Activated naive CD4-positive, alpha-beta T cell treated with anti-CD3 and anti-CD28 coated beads for 36 hours (primary cell): ENCODE data around the gene RRBP1. TPM values are rescaled to one million over a fixed set of nuclear protein-coding genes. Genes with fewer than 3 reads are reported as not detected.

ENCODE experiments used
- CTCF ChIA-PET: fragments of 350-600 bp; sonication (Branson Sonifier 250); formaldehyde crosslinking; loops from one replicate; lab custom pipeline; 2021; ENCODE audit warnings: antibody characterized with exemption; lab: Charles Lee
- DNase-seq: peaks from one replicate; pipeline ENCODE4 v3.0.0-alpha.2; 2020
- H3K27ac Mint-ChIP-seq: one replicate; pipeline ENCODE4 v1.8.0; 2021; ENCODE audit warnings: mild to moderate bottlenecking, mixed read lengths
- H3K27me3 Mint-ChIP-seq: one replicate; pipeline ENCODE4 v1.8.0; 2021; ENCODE audit warnings: low read depth, mixed read lengths
- H3K36me3 Mint-ChIP-seq: one replicate; pipeline ENCODE4 v1.8.0; 2021; ENCODE audit warnings: low read depth, mixed read lengths
- H3K4me1 Mint-ChIP-seq: one replicate; pipeline ENCODE4 v1.8.0; 2021; ENCODE audit warnings: low read depth, mixed read lengths
- H3K4me3 Mint-ChIP-seq: one replicate; pipeline ENCODE4 v1.8.0; 2021; ENCODE audit warnings: mild to moderate bottlenecking, moderate library complexity, mixed read lengths
- H3K9me3 Mint-ChIP-seq: one replicate; pipeline ENCODE4 v1.8.0; 2021; ENCODE audit warnings: mixed read lengths
- intact Hi-C: fragments of 100-400 bp; cut with micrococcal nuclease; formaldehyde crosslinking; loops from one replicate; pipeline ENCODE4 v1.15.1; 2023
- total RNA-seq, 2 experiments: library from RNA; stranded (reverse); gene quantifications; one replicate each; pipeline ENCODE4 v1.2.3, GENCODE V29; 2021

Gene RRBP1
- total RNA-seq, 2 experiments from 2014 or later: 19.6 to 20.0 TPM

DNA sequence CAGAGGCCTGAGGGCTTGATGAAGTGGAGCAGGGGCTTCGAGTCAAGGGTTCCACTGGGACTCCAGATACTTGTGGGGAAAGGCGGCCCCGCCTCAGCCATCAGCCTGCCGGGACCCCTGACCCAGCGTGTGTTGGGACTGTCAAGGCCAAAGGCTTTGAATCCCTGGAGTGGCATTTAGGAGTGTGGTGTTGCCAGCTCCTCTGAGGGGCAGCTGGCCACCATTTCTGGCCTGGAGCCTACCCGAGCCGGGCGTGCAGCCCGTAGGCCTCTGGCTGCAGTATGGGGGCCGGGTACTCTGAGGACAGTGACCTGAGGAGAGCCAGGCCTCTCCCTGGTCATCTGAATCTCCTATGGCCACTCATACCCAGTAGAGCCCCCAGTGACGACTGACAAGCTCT is 40.0 kb downstream of the RRBP1 start:
- CTCF ChIA-PET: interaction anchor here (1.0 to 1.1 kb wide), 2 partner anchors 24 to 40 kb away, joined by 3 read pairs; partner anchors contain the start of gene RRBP1
- Mint-ChIP-seq H3K4me1 (no peaks in the 10 kb centered on the region), H3K4me3 (no peak overlapping the region), H3K36me3 (peaks cover 2% of the 10 kb centered on the region), H3K27ac (no peak overlapping the region), H3K27me3 (no peaks in the 10 kb centered on the region), H3K9me3 (no peaks in the 10 kb centered on the region)
- DNase-seq: no peak
- intact Hi-C loops: no loop called here

DNA sequence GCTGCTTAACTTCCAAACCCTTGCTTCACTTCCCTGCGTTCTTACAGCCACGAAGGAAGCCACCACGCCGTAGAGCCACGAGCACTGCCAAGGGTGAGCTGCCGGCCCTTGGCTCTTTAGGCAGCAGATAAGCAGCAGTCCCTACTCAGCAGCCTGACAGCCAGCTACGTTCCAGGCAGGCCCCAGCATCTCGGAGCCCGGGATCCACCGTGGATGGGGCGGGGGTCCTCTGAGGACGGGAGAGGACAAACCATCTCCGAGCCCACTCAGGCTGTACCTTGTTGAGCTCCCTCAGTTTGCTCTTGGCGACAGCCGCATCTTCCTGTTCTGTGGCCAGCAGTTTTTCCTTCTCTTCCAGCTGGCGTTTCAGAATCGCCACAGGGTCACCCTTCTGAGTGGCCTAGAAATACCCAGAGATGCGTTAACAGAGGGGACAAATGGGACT is 40.5 kb downstream of the RRBP1 start:
- intact Hi-C loops: no loop called here
- DNase-seq: no peak
- no peaks in the 10 kb centered on the region for H3K27me3 Mint-ChIP-seq
- H3K36me3 Mint-ChIP-seq: peaks cover 2% of the 10 kb centered on the region
- no peak overlapping the region for H3K27ac Mint-ChIP-seq
- no peaks in the 10 kb centered on the region for H3K4me1 Mint-ChIP-seq
- no peak overlapping the region for H3K4me3 Mint-ChIP-seq
- CTCF ChIA-PET: interaction anchor here (1.0 to 1.1 kb wide), 2 partner anchors 23 to 41 kb away, joined by 3 read pairs; partner anchors contain the start of gene RRBP1
- H3K9me3 Mint-ChIP-seq: no peaks in the 10 kb centered on the region

DNA sequence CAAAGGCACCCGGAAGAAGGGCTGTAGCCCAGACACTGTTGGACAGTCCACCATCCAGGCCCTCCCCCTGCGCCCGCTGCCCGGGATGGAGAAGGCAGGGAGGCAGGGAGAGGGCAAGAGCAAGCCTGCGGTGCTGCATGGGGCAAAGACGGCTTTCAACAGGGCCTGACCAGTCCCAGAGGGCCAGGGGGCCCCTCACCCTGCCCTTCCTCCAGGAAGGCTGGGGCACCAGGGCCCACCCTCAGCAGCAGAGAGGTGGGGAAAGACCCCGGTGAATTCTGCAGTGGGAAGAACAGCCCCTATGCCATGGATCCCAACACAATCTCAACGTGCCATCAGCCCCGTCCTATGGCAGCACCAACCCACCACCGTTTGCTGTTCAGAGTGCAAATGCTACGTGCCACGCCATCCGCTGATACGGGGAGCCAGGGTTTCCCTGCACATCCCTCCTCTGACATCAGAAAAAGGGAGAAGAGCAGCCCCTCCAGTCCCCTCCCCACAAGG is 41.1 kb downstream of the RRBP1 start:
- Mint-ChIP-seq H3K36me3 (peaks cover 2% of the 10 kb centered on the region), H3K27ac (no peak overlapping the region), H3K9me3 (no peaks in the 10 kb centered on the region), H3K4me1 (no peaks in the 10 kb centered on the region), H3K27me3 (no peaks in the 10 kb centered on the region), H3K4me3 (no peak overlapping the region)
- CTCF ChIA-PET: interaction anchor here (1.0 to 1.1 kb wide), 2 partner anchors 23 to 41 kb away, joined by 3 read pairs; partner anchors contain the start of gene RRBP1
- DNase-seq: no peak
- intact Hi-C loops: no loop called here

DNA sequence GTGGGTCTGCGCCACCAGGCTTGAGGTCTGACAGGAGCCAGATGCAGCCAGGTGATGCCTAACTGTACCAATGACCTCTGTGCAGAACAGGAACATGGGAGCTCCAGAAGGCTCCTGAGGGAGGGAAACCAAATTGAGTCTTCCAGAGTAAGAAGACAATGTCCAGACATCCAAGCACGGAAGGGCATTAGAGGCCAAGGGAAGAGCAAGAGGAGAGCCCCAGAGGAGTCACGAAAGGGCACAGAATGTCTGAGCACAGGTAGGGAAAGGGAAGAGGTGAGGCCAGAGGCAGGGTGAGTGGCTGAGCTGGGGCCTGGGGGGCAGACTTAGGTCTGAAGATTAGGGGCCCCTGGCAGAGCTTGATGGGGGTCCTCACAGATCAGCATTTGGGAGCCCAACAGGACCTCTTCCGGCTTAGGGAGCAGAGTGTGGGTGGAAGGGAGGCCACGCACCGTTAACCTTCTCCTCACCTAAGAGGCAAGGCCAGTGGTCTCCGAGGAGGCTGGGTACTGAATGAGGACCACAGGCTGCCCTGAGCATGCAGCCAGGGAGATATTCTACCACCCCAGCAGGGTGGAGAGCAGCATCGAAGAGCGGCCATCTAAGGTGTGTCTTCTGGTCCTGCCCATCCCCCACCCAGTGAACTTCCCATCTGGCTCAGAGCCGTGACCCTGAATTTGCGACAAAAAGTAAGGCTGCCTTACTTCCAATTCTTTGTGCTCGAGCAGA is 41.7 kb downstream of the RRBP1 start:
- no peak for DNase-seq
- H3K4me1 Mint-ChIP-seq: no peaks in the 10 kb centered on the region
- CTCF ChIA-PET: no interaction called here
- H3K9me3 Mint-ChIP-seq: no peaks in the 10 kb centered on the region
- no peak overlapping the region for H3K27ac Mint-ChIP-seq
- H3K36me3 Mint-ChIP-seq: peaks cover 2% of the 10 kb centered on the region
- H3K27me3 Mint-ChIP-seq: no peaks in the 10 kb centered on the region
- intact Hi-C loops: no loop called here
- no peak overlapping the region for H3K4me3 Mint-ChIP-seq

DNA sequence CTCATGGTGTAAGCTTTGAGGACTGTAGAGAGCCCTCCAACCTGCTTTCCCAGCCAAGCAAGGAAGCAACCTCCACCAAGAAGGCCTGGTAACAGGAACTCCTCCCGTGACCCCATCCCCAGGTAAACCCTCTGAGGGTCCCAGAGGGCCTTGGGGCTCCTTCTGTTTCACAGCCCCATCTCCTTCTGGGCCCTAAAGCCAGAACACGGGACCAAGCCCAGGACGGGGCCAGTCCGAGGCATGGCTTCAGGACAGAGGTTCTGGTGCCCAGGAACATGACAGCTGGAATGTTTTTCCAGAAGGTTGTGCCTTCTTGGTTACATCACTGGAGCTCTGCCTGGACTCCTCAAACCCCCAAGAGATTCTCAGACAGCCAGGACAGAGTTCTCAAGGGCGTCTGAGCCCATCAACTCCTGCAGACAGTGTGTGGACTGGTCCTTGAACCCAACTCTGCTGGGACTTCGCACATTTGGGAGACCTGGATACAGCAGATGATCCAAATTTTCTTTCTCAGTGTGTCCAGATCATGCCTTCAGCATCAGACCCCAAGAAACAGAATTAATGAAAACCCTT is 43.1 kb downstream of the RRBP1 start:
- Mint-ChIP-seq H3K4me1 (no peaks in the 10 kb centered on the region), H3K4me3 (no peak overlapping the region), H3K27me3 (no peaks in the 10 kb centered on the region), H3K27ac (no peak overlapping the region), H3K9me3 (no peaks in the 10 kb centered on the region), H3K36me3 (peaks cover 2% of the 10 kb centered on the region)
- intact Hi-C loops: no loop called here
- no peak for DNase-seq
- CTCF ChIA-PET: interaction anchor here (1.3 kb wide), 1 partner anchor 10 kb away, joined by 3 read pairs; no protein-coding TSS in a partner anchor

DNA sequence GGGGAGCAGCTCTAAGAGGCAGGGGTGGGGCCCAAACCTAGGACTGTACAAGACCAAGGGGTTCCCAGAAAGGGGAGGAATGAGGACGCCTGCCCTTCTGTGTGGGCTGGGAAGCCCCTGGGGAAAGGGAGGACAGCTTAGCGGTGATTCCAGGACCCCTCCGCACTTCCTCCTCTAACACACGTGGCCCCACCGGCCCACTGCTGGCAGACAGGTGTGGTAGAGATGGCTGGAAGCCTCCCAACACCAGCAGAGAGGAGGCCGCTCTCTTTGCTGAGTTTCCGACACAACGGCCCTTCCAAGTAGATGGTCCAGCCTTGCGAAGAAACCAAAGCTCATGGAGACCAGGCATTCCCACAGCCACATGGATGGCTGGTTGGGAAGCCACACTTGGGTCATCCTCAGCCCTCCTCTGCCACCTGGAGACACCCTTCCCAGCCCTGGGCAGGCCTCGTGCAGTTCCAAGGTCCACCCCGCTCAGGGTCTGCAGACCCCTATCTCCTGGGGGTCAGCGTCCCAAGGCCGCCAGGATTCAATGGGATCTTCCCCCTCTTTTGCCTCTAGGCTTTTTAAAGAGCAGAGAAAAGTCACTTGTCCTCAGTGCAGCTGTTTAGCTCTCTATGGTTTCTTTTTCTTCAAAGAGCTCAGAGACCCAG is 43.9 kb downstream of the RRBP1 start:
- Mint-ChIP-seq H3K9me3 (no peaks in the 10 kb centered on the region), H3K4me3 (no peak overlapping the region), H3K27ac (no peak overlapping the region), H3K4me1 (no peaks in the 10 kb centered on the region), H3K27me3 (no peaks in the 10 kb centered on the region), H3K36me3 (peaks cover 2% of the 10 kb centered on the region)
- CTCF ChIA-PET: interaction anchor here (1.3 kb wide), 1 partner anchor 11 kb away, joined by 3 read pairs; no protein-coding TSS in a partner anchor
- no peak for DNase-seq
- intact Hi-C loops: no loop called here

DNA sequence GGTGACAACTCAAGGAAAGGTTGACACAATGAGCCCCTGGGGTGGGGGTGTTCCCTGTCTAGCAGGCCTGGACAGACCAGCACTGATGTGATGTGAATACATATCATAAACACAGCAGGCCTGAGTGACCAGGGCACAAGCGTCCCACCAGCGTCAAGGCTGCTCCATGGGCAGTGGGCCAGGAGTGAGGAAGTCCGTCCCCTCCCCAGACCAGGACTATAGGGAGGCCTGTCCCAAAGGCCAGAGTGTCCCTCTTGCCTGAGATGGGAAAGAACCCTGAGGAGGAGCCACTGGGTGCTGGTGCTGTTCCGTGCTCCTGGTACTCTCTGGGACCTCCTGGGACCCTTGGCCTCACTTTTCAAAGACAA is 44.6 kb downstream of the RRBP1 start:
- H3K27ac Mint-ChIP-seq: no peak overlapping the region
- H3K4me1 Mint-ChIP-seq: no peaks in the 10 kb centered on the region
- CTCF ChIA-PET: interaction anchor here (0.5 kb wide), 1 partner anchor 50 kb away, joined by 3 read pairs; no protein-coding TSS in a partner anchor
- no peaks in the 10 kb centered on the region for H3K9me3 Mint-ChIP-seq
- H3K36me3 Mint-ChIP-seq: peaks cover 2% of the 10 kb centered on the region
- intact Hi-C loops: no loop called here
- H3K4me3 Mint-ChIP-seq: no peak overlapping the region
- no peaks in the 10 kb centered on the region for H3K27me3 Mint-ChIP-seq
- DNase-seq: no peak

DNA sequence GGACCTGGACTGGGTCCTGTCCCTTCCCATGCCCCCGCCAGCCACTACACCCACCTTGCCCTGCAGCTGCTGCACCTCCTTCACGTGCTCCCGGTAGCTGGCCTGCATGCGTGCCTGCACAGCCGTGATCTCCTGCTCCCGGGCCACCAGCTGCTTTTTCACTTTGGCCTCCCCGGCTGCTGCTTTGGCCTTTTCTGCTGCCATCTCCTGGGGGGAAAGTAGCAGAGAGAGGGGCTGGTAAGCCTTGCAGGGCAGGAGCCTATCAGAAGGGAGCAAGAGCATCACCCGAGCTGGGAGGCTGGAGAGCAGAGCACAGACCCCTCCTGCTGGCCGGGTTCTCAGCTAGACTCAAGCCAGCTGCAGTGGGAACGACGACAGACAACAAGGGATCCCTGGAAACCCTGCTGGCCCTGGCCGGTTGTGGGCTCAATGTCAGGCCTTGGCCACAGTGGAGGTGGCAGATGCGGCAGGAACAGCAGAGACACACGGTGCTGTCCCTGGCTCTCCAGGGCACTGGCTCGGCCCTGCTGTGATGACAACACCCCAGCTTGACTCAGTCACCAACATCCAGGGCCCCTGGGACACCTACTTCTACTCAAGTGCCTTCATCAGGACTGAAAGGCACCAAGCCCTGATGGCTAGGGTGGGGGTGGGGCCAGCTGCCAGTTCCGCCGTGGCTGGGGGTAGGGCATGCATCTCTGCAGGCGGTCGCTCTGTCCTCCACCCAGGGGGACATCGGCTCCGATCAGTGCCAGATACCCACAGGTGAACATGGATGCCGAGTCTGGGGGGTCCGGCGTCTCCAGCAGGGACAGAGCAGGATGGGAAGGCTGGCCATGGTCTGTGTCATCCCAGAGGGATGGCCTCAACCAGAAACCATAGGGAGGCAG is 45.3 kb downstream of the RRBP1 start:
- Mint-ChIP-seq H3K4me3 (no peak overlapping the region), H3K4me1 (no peaks in the 10 kb centered on the region), H3K27ac (no peak overlapping the region), H3K27me3 (no peaks in the 10 kb centered on the region), H3K9me3 (no peaks in the 10 kb centered on the region), H3K36me3 (peaks cover 2% of the 10 kb centered on the region)
- CTCF ChIA-PET: interaction anchor here (0.5 kb wide), 1 partner anchor 50 kb away, joined by 3 read pairs; no protein-coding TSS in a partner anchor
- no peak for DNase-seq
- intact Hi-C loops: no loop called here

DNA sequence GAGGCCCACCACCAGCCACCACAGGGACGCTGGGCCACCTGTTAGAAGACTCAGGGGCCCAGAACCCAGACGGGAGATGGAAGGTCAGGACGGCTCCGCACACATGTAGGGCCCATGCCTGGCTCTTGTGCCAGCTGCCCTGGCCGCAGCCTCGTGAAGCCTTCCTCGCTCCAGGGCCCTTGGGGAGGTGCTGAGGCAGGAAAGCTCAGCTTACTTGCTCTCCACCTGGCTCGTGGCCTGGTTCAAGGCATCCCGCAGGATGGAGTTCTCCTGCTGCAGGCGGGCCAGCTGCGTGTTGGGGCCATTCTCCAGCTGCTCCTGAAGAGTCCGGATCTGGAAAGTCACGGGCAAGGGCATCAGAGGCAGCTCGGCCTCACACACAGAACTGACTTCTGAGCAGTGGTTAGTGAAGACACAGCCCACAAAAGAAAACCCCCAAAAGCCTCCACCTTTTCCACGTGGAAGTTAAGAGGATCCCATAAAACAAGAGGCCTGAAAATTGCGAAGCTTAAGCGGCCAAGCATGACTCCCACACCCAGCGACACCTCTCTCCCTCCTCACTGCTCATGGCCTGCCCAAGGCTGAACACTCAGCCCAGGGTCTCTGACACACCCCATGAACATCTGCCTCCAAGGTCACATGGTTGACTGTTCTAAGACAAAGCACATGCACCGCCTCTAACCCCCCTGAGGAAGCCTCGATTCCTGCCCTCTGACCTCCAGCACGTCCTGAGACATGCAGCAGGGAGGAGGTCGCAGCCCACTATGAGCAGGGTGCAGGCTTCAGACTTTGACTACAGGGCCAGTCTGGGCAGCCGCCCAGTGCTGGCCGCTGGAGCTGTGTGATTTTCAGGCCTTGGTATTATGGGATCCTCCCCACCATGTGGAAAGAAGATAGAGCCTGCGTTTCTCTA is 46.5 kb downstream of the RRBP1 start:
- CTCF ChIA-PET: interaction anchor here (1.4 kb wide), 1 partner anchor 99 kb away, joined by 4 read pairs; no protein-coding TSS in a partner anchor
- H3K9me3 Mint-ChIP-seq: no peaks in the 10 kb centered on the region
- no peak for DNase-seq
- no peaks in the 10 kb centered on the region for H3K27me3 Mint-ChIP-seq
- peaks cover 2% of the 10 kb centered on the region for H3K36me3 Mint-ChIP-seq
- no peak overlapping the region for H3K27ac Mint-ChIP-seq
- H3K4me3 Mint-ChIP-seq: no peak overlapping the region
- no peaks in the 10 kb centered on the region for H3K4me1 Mint-ChIP-seq
- intact Hi-C loops: no loop called here

DNA sequence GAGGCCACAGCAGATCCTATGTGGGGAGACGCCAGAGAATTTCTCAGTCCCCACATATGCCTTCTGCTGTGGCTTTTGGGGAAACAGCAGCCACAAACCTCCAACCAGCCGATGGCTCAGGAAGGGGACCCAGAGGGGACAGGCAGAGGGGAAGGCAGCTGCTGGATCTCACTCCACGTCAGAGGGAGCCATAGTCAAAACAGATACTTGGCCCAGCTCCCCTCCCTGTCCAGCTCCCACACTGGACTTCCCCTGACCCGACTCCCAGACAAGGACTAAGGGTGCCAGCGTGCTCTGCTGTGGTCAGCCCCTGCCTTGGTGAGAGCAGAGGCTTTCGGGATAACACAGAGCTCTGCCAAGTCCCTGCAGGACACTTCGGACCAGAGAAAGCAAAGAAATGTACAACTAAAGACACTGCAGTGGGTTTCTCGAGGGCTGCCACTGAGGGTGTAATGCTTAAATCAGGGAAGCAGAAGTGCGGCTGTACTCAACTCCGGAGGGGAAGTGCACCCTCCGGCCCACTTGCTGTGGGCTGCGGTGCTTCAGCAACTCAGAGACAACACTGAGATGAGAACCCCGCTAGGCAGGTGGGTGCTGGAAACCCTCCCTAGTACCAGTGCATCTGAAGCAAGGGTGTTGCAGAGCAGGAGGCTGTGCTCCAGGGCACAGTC is 47.2 kb downstream of the RRBP1 start:
- Mint-ChIP-seq H3K27ac (no peak overlapping the region), H3K27me3 (no peaks in the 10 kb centered on the region), H3K4me1 (no peaks in the 10 kb centered on the region), H3K36me3 (no peaks in the 10 kb centered on the region), H3K4me3 (no peak overlapping the region), H3K9me3 (no peaks in the 10 kb centered on the region)
- intact Hi-C loops: no loop called here
- DNase-seq: no peak
- CTCF ChIA-PET: interaction anchor here (0.9 to 1.4 kb wide), 2 partner anchors 98 to 129 kb away, joined by 4 read pairs; no protein-coding TSS in a partner anchor
